ENCODE measurements around the gene ABHD12.

DNA sequence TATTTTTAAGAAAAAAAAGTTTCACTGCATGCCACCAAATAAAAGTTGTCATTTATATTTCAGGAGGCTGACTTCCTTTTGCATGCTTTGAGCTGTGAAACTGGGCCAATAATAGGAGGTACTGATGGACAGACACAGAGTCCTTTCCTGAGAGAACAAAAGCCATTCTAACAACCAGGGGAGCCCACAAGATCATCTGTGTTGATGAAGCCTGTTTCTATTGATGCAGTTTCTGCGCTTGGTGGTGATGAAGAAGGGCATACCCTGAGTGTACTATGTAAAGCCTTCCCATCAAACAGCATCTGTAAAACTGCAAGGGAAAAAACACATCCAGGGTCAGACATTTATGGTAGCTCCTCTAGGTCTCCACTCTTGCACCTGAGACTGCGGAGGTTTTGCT is 34.8 kb downstream of the ABHD12 start:
- TF ChIP-seq, protein P1, sequence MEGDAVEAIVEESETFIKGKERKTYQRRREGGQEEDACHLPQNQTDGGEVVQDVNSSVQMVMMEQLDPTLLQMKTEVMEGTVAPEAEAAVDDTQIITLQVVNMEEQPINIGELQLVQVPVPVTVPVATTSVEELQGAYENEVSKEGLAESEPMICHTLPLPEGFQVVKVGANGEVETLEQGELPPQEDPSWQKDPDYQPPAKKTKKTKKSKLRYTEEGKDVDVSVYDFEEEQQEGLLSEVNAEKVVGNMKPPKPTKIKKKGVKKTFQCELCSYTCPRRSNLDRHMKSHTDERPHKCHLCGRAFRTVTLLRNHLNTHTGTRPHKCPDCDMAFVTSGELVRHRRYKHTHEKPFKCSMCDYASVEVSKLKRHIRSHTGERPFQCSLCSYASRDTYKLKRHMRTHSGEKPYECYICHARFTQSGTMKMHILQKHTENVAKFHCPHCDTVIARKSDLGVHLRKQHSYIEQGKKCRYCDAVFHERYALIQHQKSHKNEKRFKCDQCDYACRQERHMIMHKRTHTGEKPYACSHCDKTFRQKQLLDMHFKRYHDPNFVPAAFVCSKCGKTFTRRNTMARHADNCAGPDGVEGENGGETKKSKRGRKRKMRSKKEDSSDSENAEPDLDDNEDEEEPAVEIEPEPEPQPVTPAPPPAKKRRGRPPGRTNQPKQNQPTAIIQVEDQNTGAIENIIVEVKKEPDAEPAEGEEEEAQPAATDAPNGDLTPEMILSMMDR (IDR thresholded peaks at IDR 0.05) = no peak
- TF ChIP-seq POLR2A (IDR thresholded peaks at IDR 0.05) = no peak

Measured in stomach (tissue), 4 donors.